ENCODE results near the gene FOXN3. TPM values are rescaled to one million over a fixed set of nuclear protein-coding genes. Genes with fewer than 3 reads are reported as not detected.

Gene FOXN3
- total and polyA plus RNA-seq, 10 of the 15 experiments (the other 5 are each of a cell fraction or from before 2014, with no cell fraction given), result 4.5 to 68.9 (median 29.7) TPM

DNA sequence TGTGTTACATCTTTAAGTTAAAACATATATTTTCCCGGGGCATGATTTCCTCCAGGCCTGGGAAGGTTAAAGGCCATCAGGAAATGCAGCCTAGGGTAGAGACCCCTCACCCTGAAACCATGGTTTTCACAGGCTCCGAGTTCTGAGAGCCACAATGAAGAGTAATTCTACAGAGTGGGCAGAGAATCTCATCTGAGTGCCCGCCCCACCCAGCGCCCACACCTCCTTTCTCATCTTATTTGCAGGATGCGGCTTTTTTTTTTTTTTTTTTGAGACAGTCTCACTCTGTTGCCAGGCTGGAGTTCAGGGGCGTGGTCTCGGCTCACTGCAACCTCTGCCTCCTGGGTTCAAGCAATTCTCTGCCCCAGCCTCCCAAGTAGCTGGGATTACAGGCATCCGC lies 170.7 kb downstream of the FOXN3 start:
- SMC1A ChIA-PET (ENCODE audit: uncharacterized antibody, unreplicated experiment), result no interaction called here
- H3K4me2 ChIP-seq (ENCODE audit: control insufficient read depth, insufficient read depth), result no peak overlapping the region
- in situ Hi-C loops (cut with MboI) (no loop called here), intact Hi-C loops (cut with micrococcal nuclease; ENCODE audit: unreplicated experiment) (no loop called here)
- CTCF ChIA-PET, result no interaction called here
- POLR2A ChIA-PET, result no interaction called here
- 0 out of 4 replicates have a peak, but pooled peaks cover 0 to 2% of the 10 kb centered on the region in 2 experiments for H3K36me3 ChIP-seq (ENCODE audit: control insufficient read depth in 2 of 2, insufficient read depth in 2 of 2, low read length in 1 of 2)
- FAIRE-seq (no peak), ATAC-seq (no peak), DNase-seq (ENCODE audit: low read depth, low spot score) (no peak)
- no peaks in the 10 kb centered on the region for H4K20me1 ChIP-seq (ENCODE audit: control insufficient read depth, insufficient read depth)
- H3K4me1 ChIP-seq (ENCODE audit: control insufficient read depth, insufficient read depth, low read length), result peaks cover 14% of the 10 kb centered on the region
- TF ChIP-seq, protein P1, sequence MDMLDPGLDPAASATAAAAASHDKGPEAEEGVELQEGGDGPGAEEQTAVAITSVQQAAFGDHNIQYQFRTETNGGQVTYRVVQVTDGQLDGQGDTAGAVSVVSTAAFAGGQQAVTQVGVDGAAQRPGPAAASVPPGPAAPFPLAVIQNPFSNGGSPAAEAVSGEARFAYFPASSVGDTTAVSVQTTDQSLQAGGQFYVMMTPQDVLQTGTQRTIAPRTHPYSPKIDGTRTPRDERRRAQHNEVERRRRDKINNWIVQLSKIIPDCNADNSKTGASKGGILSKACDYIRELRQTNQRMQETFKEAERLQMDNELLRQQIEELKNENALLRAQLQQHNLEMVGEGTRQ (IDR thresholded peaks at IDR 0.05; ENCODE audit: borderline replicate concordance, low read depth, low read length), result no peak
- TF ChIP-seq SUZ12 (IDR thresholded peaks at IDR 0.05; ENCODE audit: unreplicated experiment), result no peak
- TF ChIP-seq MYB (IDR thresholded peaks at IDR 0.05; ENCODE audit: borderline replicate concordance, low read depth, low read length), result no peak
- no peak for TF ChIP-seq MTA3 (IDR thresholded peaks at IDR 0.05; ENCODE audit: borderline replicate concordance, low read length)
- no peak for TF ChIP-seq NFIC (IDR thresholded peaks at IDR 0.05; ENCODE audit: low read depth, low read length)
- TF ChIP-seq TCF7 (IDR thresholded peaks at IDR 0.05; ENCODE audit: borderline replicate concordance), result no peak
- no peak for TF ChIP-seq CHD4 (IDR thresholded peaks at IDR 0.05)
- H3K79me2 ChIP-seq (ENCODE audit: control insufficient read depth, insufficient read depth, low read length), result peaks cover 2% of the 10 kb centered on the region
- H3K27ac ChIP-seq (ENCODE audit: control insufficient read depth, insufficient read depth), result no peak overlapping the region
- H3K27me3 ChIP-seq (replicated peaks in 1 of 2; ENCODE audit: control insufficient read depth in 2 of 2, insufficient read depth in 2 of 2, low read length in 1 of 2), result no peaks in the 10 kb centered on the region
- peaks cover 5% of the 10 kb centered on the region; the same call in 2 of the 3 replicates for H3K9me3 ChIP-seq (replicated peaks; ENCODE audit: control insufficient read depth, insufficient read depth, low read length)
- RAD21 ChIA-PET (ENCODE audit: unreplicated experiment), result no interaction called here
- H3K4me3 ChIP-seq, result no peak overlapping the region
- no TSS peak for BruUV-seq (replicated peaks)
- H2AFZ ChIP-seq (ENCODE audit: control insufficient read depth, low read depth, low read length), result no peak overlapping the region
- over 99% methylated on average over 8 of the region's 8 CpGs for WGBS (ENCODE audit: insufficient coverage, insufficient replicate concordance, low lambda C conversion rate, missing lambda C conversion rate)
- H3K9ac ChIP-seq (ENCODE audit: control insufficient read depth, insufficient read depth, low read length), result no peak overlapping the region

DNA sequence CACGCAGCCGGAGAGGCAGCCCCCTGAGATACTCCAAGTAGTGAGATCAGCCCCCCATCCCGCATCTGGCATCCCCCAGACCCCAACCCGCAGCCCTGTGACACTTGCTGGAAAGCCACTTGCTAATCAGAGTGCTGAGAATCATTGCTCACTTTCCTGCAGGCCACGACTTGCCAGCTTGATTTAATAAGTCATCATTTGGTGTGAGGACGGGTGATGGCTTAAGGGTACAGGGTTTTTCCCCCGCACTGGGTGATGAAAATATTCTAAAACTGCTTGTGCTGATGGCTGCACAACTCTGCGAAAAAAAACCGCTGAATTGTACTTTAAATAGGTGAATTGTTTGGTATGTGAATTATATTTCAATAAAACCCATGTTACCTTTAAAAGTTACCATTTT lies 171.2 kb downstream of the FOXN3 start:
- Histone ChIP-seq H2AFZ (ENCODE audit: control insufficient read depth, low read depth, low read length) (no peak overlapping the region), H3K36me3 (ENCODE audit: control insufficient read depth in 2 of 2, insufficient read depth in 2 of 2, low read length in 1 of 2) (0 out of 4 replicates have a peak, but pooled peaks cover 0 to 2% of the 10 kb centered on the region in 2 experiments), H3K9me3 (replicated peaks; ENCODE audit: control insufficient read depth, insufficient read depth, low read length) (peaks cover 1% of the 10 kb centered on the region; the same call in 2 of the 3 replicates), H3K27me3 (replicated peaks in 1 of 2; ENCODE audit: control insufficient read depth in 2 of 2, insufficient read depth in 2 of 2, low read length in 1 of 2) (no peaks in the 10 kb centered on the region), H3K4me1 (ENCODE audit: control insufficient read depth, insufficient read depth, low read length) (peaks cover 14% of the 10 kb centered on the region), H3K9ac (ENCODE audit: control insufficient read depth, insufficient read depth, low read length) (no peak overlapping the region), H3K27ac (ENCODE audit: control insufficient read depth, insufficient read depth) (no peak overlapping the region), H3K4me3 (no peak overlapping the region), H3K79me2 (ENCODE audit: control insufficient read depth, insufficient read depth, low read length) (peaks cover 2% of the 10 kb centered on the region), H3K4me2 (ENCODE audit: control insufficient read depth, insufficient read depth) (no peak overlapping the region), H4K20me1 (ENCODE audit: control insufficient read depth, insufficient read depth) (no peaks in the 10 kb centered on the region)
- intact Hi-C loops (cut with micrococcal nuclease; ENCODE audit: unreplicated experiment), result no loop called here
- FAIRE-seq (no peak), ATAC-seq (no peak), DNase-seq (ENCODE audit: low read depth, low spot score) (no peak)
- SMC1A ChIA-PET (ENCODE audit: uncharacterized antibody, unreplicated experiment), result interaction anchor here (1.7 to 2.7 kb wide), 2 partner anchors 8 to 90 kb away, joined by 5 to 7 read pairs; no protein-coding TSS in a partner anchor
- RAD21 ChIA-PET (ENCODE audit: unreplicated experiment), result no interaction called here
- BruUV-seq (replicated peaks), result no TSS peak
- POLR2A ChIA-PET, result no interaction called here
- in situ Hi-C loops (cut with MboI), result no loop called here
- 99% methylated on average over 9 of the region's 9 CpGs for WGBS (ENCODE audit: insufficient coverage, insufficient replicate concordance, low lambda C conversion rate, missing lambda C conversion rate)
- CTCF ChIA-PET, result no interaction called here
- no peak for TF ChIP-seq EP300 (IDR thresholded peaks at IDR 0.05; ENCODE audit: borderline replicate concordance in 1 of 2, control insufficient read depth in 1 of 2, low read depth in 2 of 2, low read length in 2 of 2)
- no peak for TF ChIP-seq MEF2A (IDR thresholded peaks at IDR 0.05; ENCODE audit: insufficient read depth, low read depth, low read length)
- no peak for TF ChIP-seq RELA (IDR thresholded peaks at IDR 0.05; ENCODE audit: borderline replicate concordance, partially characterized antibody)
- TF ChIP-seq TCF7 (IDR thresholded peaks at IDR 0.05; ENCODE audit: borderline replicate concordance), result no peak
- no peak for TF ChIP-seq ETV6 (conservative IDR thresholded peaks at IDR 0.05 in 1 of 2, IDR thresholded peaks at IDR 0.05 in 1 of 2; ENCODE audit: borderline replicate concordance in 1 of 2, low read depth in 1 of 2)
- no peak for TF ChIP-seq SMC3 (IDR thresholded peaks at IDR 0.05; ENCODE audit: borderline replicate concordance, low read length)
- TF ChIP-seq JUND (IDR thresholded peaks at IDR 0.05; ENCODE audit: low read depth, low read length), result no peak
- no peak for TF ChIP-seq NR2C1 (IDR thresholded peaks at IDR 0.05)
- no peak for TF ChIP-seq STAT1 (conservative IDR thresholded peaks at IDR 0.05)
- TF ChIP-seq YBX1 (IDR thresholded peaks at IDR 0.05), result no peak
- no peak for TF ChIP-seq HCFC1 (IDR thresholded peaks at IDR 0.05; ENCODE audit: low read length)
- TF ChIP-seq NBN (IDR thresholded peaks at IDR 0.05), result no peak
- TF ChIP-seq EZH2 (IDR thresholded peaks at IDR 0.05; ENCODE audit: borderline replicate concordance, control insufficient read depth, low read depth, low read length), result no peak
